GM12878 (cell line): ENCODE data around the gene WHAMM. TPM values are rescaled to one million over a fixed set of nuclear protein-coding genes. Genes with fewer than 3 reads are reported as not detected.

Experiments
- ATAC-seq: fragments of 200-7000 bp; cut with Tn5 transposase; 3 replicates; pipeline ENCODE4 v1.9.1; 2020; ENCODE audit warnings: mild to moderate bottlenecking, moderate library complexity
- BruUV-seq: library from RNA; stranded (reverse); fragments of 400-500 nt; replicated peaks from 2 replicates; lab custom pipeline; 2021; lab: Mats Ljungman, UMichigan
- CTCF ChIA-PET: fragments of 300-600 bp; sonication (Branson Sonifier 250); formaldehyde crosslinking; extraction: SDS; loops from one replicate; lab custom pipeline; 2021; ENCODE audit warnings: inconsistent platforms; lab: Yijun Ruan, JAX
- POLR2A ChIA-PET: fragments of 350-600 bp; formaldehyde crosslinking; extraction: SDS; loops from one replicate; lab custom pipeline; 2021; ENCODE audit warnings: inconsistent platforms; lab: Charles Lee
- RAD21 ChIA-PET: fragments of 300-600 bp; sonication (Branson Sonifier 250); formaldehyde crosslinking; loops from one replicate; lab custom pipeline; 2023; ENCODE audit warnings: antibody characterized with exemption; ENCODE audit not compliant: unreplicated experiment; lab: Charles Lee
- SMC1A ChIA-PET: fragments of 300-600 bp; sonication (Branson Sonifier 250); formaldehyde crosslinking; loops from one replicate; lab custom pipeline; 2023; ENCODE audit not compliant: unreplicated experiment, uncharacterized antibody; lab: Charles Lee
- DNase-seq: peaks from one replicate; pipeline ENCODE4 v3.0.0-alpha.2; 2011; ENCODE audit warnings: low read depth, low spot score
- FAIRE-seq: peaks from 3 replicates; lab custom pipeline; 2011; peaks lifted over from hg19 to GRCh38; lab: Jason Lieb, UNC
- H2AFZ ChIP-seq: 2 replicates; pipeline ENCODE4 v1.6.0; 2011; ENCODE audit warnings: low read depth, low read length, control low read depth; ENCODE audit not compliant: control insufficient read depth
- H3K27ac ChIP-seq: 2 replicates; pipeline ENCODE4 v1.5.1; 2011; ENCODE audit warnings: control low read depth; ENCODE audit not compliant: control insufficient read depth, insufficient read depth
- H3K27me3 ChIP-seq, 2 experiments: replicated peaks in 1 of 2; 2 replicates each; pipeline versions ENCODE4 v1.6.0 to v1.6.1; 2011; ENCODE audit warnings: low read length in 1 of 2; ENCODE audit not compliant: control insufficient read depth in 2 of 2, insufficient read depth in 2 of 2
- H3K36me3 ChIP-seq, 2 experiments: 2 replicates each; pipeline ENCODE4 v1.5.1; 2011; ENCODE audit warnings: low read length in 1 of 2; ENCODE audit not compliant: control insufficient read depth in 2 of 2, insufficient read depth in 2 of 2
- H3K4me1 ChIP-seq: 2 replicates; pipeline ENCODE4 v1.6.1; 2011; ENCODE audit warnings: mild to moderate bottlenecking, low read length, moderate library complexity, mixed read lengths; ENCODE audit not compliant: control insufficient read depth, insufficient read depth
- H3K4me2 ChIP-seq: 2 replicates; pipeline ENCODE4 v1.6.0; 2011; ENCODE audit warnings: control low read depth; ENCODE audit not compliant: control insufficient read depth, insufficient read depth
- H3K4me3 ChIP-seq: fragments of 200-600 bp; sonication (generic); 2 replicates; pipeline ENCODE4 v1.5.1; 2016
- H3K79me2 ChIP-seq: 2 replicates; pipeline ENCODE4 v1.6.0; 2011; ENCODE audit warnings: low read length; ENCODE audit not compliant: control insufficient read depth, insufficient read depth
- H3K9ac ChIP-seq: 2 replicates; pipeline ENCODE4 v1.8.0; 2011; ENCODE audit warnings: low read length, control low read depth, mixed read lengths; ENCODE audit not compliant: control insufficient read depth, insufficient read depth
- H3K9me3 ChIP-seq: replicated peaks from 3 replicates; pipeline ENCODE4 v1.5.1; 2011; ENCODE audit warnings: mild to moderate bottlenecking, low read length; ENCODE audit not compliant: control insufficient read depth, insufficient read depth
- H4K20me1 ChIP-seq: 2 replicates; pipeline ENCODE4 v1.6.0; 2011; ENCODE audit not compliant: control insufficient read depth, insufficient read depth
- IRF3 ChIP-seq: fragments of 450-650 bp; IDR thresholded peaks from 2 replicates; pipeline ENCODE4 v1.6.1; 2014; ENCODE audit warnings: mild to moderate bottlenecking
- NRF1 ChIP-seq: conservative IDR thresholded peaks from 2 replicates; pipeline ENCODE4 v1.6.1; 2011; ENCODE audit warnings: mild to moderate bottlenecking, low read depth, low read length, improper control_type of control experiment
- PBX3 ChIP-seq: IDR thresholded peaks from 2 replicates; pipeline ENCODE4 v1.6.1; 2011; ENCODE audit warnings: mild to moderate bottlenecking, low read depth, low read length, moderate library complexity; ENCODE audit not compliant: insufficient replicate concordance
- RFX5 ChIP-seq: IDR thresholded peaks from 2 replicates; pipeline ENCODE4 v1.6.1; 2011; ENCODE audit warnings: low read depth, low read length, improper control_type of control experiment
- WGBS: methylation state at CpG from one replicate; pipeline ENCODE4 v1.1.6; 2016; ENCODE audit warnings: low lambda C conversion rate; ENCODE audit not compliant: insufficient replicate concordance, insufficient coverage; ENCODE audit errors: missing lambda C conversion rate; 5-methylcytosine and 5-hydroxymethylcytosine counted together
- in situ Hi-C: fragments of 300-500 bp; cut with MboI; formaldehyde crosslinking; loops from 9 replicates; pipeline ENCODE4 v1.14.3; 2018; ENCODE audit warnings: mixed read lengths
- intact Hi-C: fragments of 100-400 bp; cut with micrococcal nuclease; formaldehyde crosslinking; loops from one replicate; pipeline ENCODE4 v1.14.2; 2022; ENCODE audit not compliant: unreplicated experiment
- polyA plus RNA-seq, 11 experiments: library from polyadenylated mRNA; depleted of rRNA in 4 of 11; unstranded in 6 of 11; stranded (reverse) in 5 of 11; fragments of >200 nt; fragmentation: Nextera tagmentation in 4 of 11; fragmentation: Illumina TruSeq in 1 of 11; extraction: Ambion mirVana in 4 of 11; extraction: Trizol in 1 of 11; gene quantifications; 1 replicate in 1 of 11; 2 replicates in 10 of 11; pipeline versions ENCODE4 v1.2.1 to v1.2.3, GENCODE V29; 2011 to 2016; ENCODE audit warnings: inconsistent platforms in 2 of 11, missing spikeins in 2 of 11, low read depth in 1 of 11
- total RNA-seq, 4 experiments: library from RNA; depleted of rRNA in 3 of 4; stranded (reverse); fragments of >200 nt in 3 of 4; fragmentation: Illumina TruSeq in 1 of 4; extraction: Trizol in 1 of 4; gene quantifications; 2 replicates each; pipeline versions ENCODE4 v1.2.1 to v1.2.3, GENCODE V29; 2013 to 2021

Gene WHAMM
- total and polyA plus RNA-seq, 10 of the 15 experiments (the other 5 are each of a cell fraction or from before 2014, with no cell fraction given) = 0.87 to 6.7 (median 2.5) TPM

GRCh38 chr15:82881747-82882146 lies 72.3 kb downstream of the WHAMM start:
- ChIA-PET CTCF (no interaction called here), SMC1A (interaction anchor here (1.3 kb wide), 1 partner anchor 8 kb away, joined by 4 read pairs; no protein-coding TSS in a partner anchor), POLR2A (no interaction called here), RAD21 (no interaction called here)
- DNase-seq = no peak
- Histone ChIP-seq H3K36me3 (no peaks in the 10 kb centered on the region), H3K9me3 (no peaks in the 10 kb centered on the region), H2AFZ (no peak overlapping the region), H3K4me1 (no peaks in the 10 kb centered on the region), H4K20me1 (no peaks in the 10 kb centered on the region), H3K4me3 (no peak overlapping the region), H3K27ac (no peak overlapping the region), H3K79me2 (no peaks in the 10 kb centered on the region), H3K4me2 (no peak overlapping the region)
- no peak for FAIRE-seq
- in situ Hi-C loops (no loop called here), intact Hi-C loops (no loop called here)
- no peak for ATAC-seq
- 46% methylated on average over 2 of the region's 2 CpGs for WGBS
- TF ChIP-seq RFX5 (no peak), NRF1 (no peak), IRF3 (no peak), PBX3 (no peak)
- TF ChIP-seq, all 136 proteins: peak for 0
- BruUV-seq = no TSS peak
- Histone ChIP-seq H3K27me3 (no peaks in the 10 kb centered on the region; a peak in 2 of 4 replicates), H3K9ac (no peak overlapping the region)
